H9 (cell line): Measurements from ENCODE around the gene C11orf65. TPM values are rescaled to one million over a fixed set of nuclear protein-coding genes. Genes with fewer than 3 reads are reported as not detected.

Source experiments
- DNase-seq: peaks from one replicate; pipeline ENCODE4 v3.0.0-alpha.2; 2017
- H2AFZ ChIP-seq: one replicate; pipeline ENCODE4 v1.6.1; 2013; ENCODE audit warnings: mild to moderate bottlenecking, low read length, control low read depth, moderate library complexity
- H2AK5ac ChIP-seq: 2 replicates; pipeline ENCODE4 v1.6.1; 2013; ENCODE audit warnings: low read length, control low read depth, mixed read lengths; ENCODE audit not compliant: insufficient read length
- H2BK120ac ChIP-seq: one replicate; pipeline ENCODE4 v1.6.1; 2013; ENCODE audit warnings: low read depth, mild to moderate bottlenecking, low read length, control low read depth, inconsistent platforms; ENCODE audit not compliant: poor library complexity, severe bottlenecking
- H2BK12ac ChIP-seq: 2 replicates; pipeline ENCODE4 v1.6.1; 2013; ENCODE audit warnings: low read length, control low read depth, mixed read lengths, low read depth; ENCODE audit not compliant: insufficient read length
- H2BK15ac ChIP-seq: 2 replicates; pipeline ENCODE4 v1.6.1; 2013; ENCODE audit warnings: low read depth, low read length, control low read depth
- H2BK20ac ChIP-seq: one replicate; pipeline ENCODE4 v1.6.1; 2013; ENCODE audit warnings: low read depth, mild to moderate bottlenecking, low read length, control low read depth, inconsistent platforms; ENCODE audit not compliant: poor library complexity, severe bottlenecking
- H2BK5ac ChIP-seq: 2 replicates; pipeline ENCODE4 v1.6.1; 2013; ENCODE audit warnings: low read length, control low read depth, mixed read lengths; ENCODE audit not compliant: insufficient read length
- H3K14ac ChIP-seq: 2 replicates; pipeline ENCODE4 v1.6.1; 2013; ENCODE audit warnings: low read length, control low read depth; ENCODE audit not compliant: insufficient read depth
- H3K18ac ChIP-seq: 2 replicates; pipeline ENCODE4 v1.6.1; 2013; ENCODE audit warnings: low read depth, mild to moderate bottlenecking, mixed read lengths, low read length, control low read depth; ENCODE audit not compliant: insufficient read length
- H3K23ac ChIP-seq: 2 replicates; pipeline ENCODE4 v1.6.1; 2013; ENCODE audit warnings: low read length, control low read depth, mixed read lengths, low read depth; ENCODE audit not compliant: insufficient read length
- H3K23me2 ChIP-seq: 2 replicates; pipeline ENCODE4 v1.6.1; 2013; ENCODE audit warnings: low read depth, mild to moderate bottlenecking, mixed read lengths, low read length, control low read depth; ENCODE audit not compliant: insufficient read length, poor library complexity, severe bottlenecking
- H3K27ac ChIP-seq: 2 replicates; pipeline ENCODE4 v1.5.1; 2013; ENCODE audit warnings: low read length, control low read depth, mixed read lengths, low read depth; ENCODE audit not compliant: insufficient read length
- H3K27me3 ChIP-seq: 2 replicates; pipeline ENCODE4 v1.6.1; 2013; ENCODE audit warnings: low read length, control low read depth, inconsistent platforms; ENCODE audit not compliant: insufficient read depth
- H3K4ac ChIP-seq: 2 replicates; pipeline ENCODE4 v1.6.1; 2013; ENCODE audit warnings: low read depth, mild to moderate bottlenecking, control low read depth, inconsistent platforms, low read length, moderate library complexity
- H3K4me1 ChIP-seq: 2 replicates; pipeline ENCODE4 v1.6.1; 2013; ENCODE audit warnings: low read length, control low read depth, inconsistent platforms; ENCODE audit not compliant: insufficient read depth
- H3K4me2 ChIP-seq: 2 replicates; pipeline ENCODE4 v1.6.1; 2013; ENCODE audit warnings: low read length, control low read depth, mixed read lengths; ENCODE audit not compliant: insufficient read length, insufficient read depth
- H3K56ac ChIP-seq: 2 replicates; pipeline ENCODE4 v1.6.1; 2013; ENCODE audit warnings: low read depth, mild to moderate bottlenecking, mixed read lengths, low read length, control low read depth; ENCODE audit not compliant: insufficient read length
- H3K79me1 ChIP-seq: 2 replicates; pipeline ENCODE4 v1.6.1; 2013; ENCODE audit warnings: low read depth, mild to moderate bottlenecking, moderate library complexity, low read length, control low read depth, inconsistent platforms; ENCODE audit not compliant: insufficient read depth, poor library complexity, severe bottlenecking
- H3K79me2 ChIP-seq: 2 replicates; pipeline ENCODE4 v1.6.1; 2013; ENCODE audit warnings: low read length, control low read depth, inconsistent platforms; ENCODE audit not compliant: insufficient read depth
- H3K9ac ChIP-seq: 2 replicates; pipeline ENCODE4 v1.6.1; 2013; ENCODE audit warnings: low read length, control low read depth, mixed read lengths; ENCODE audit not compliant: insufficient read length; ENCODE audit errors: extremely low read depth
- H3K9me3 ChIP-seq: one replicate; pipeline ENCODE4 v1.6.1; 2013; ENCODE audit warnings: low read depth, low read length, inconsistent platforms; ENCODE audit not compliant: control insufficient read depth
- H3T11ph ChIP-seq: one replicate; pipeline ENCODE4 v1.6.1; 2013; ENCODE audit warnings: mild to moderate bottlenecking, low read length, control low read depth, inconsistent platforms
- H4K20me1 ChIP-seq: one replicate; pipeline ENCODE4 v1.6.1; 2013; ENCODE audit not compliant: control insufficient read depth, insufficient read length, insufficient read depth
- H4K5ac ChIP-seq: 2 replicates; pipeline ENCODE4 v1.6.1; 2013; ENCODE audit warnings: low read depth, mild to moderate bottlenecking, mixed read lengths, low read length, control low read depth; ENCODE audit not compliant: insufficient read length
- H4K8ac ChIP-seq: replicated peaks from 2 replicates; pipeline ENCODE4 v1.6.1; 2013; ENCODE audit warnings: low read length, control low read depth, mixed read lengths, low read depth; ENCODE audit not compliant: insufficient read length
- H4K91ac ChIP-seq: 2 replicates; pipeline ENCODE4 v1.6.1; 2013; ENCODE audit warnings: low read depth, mild to moderate bottlenecking, moderate library complexity, mixed read lengths, low read length, control low read depth; ENCODE audit not compliant: insufficient read length
- H3K27ac Mint-ChIP-seq, 3 experiments: 2 replicates in 2 of 3; 3 replicates in 1 of 3; pipeline ENCODE4 v1.8.0; 2020 to 2021; ENCODE audit warnings: mixed read lengths in 3 of 3, mild to moderate bottlenecking in 1 of 3, moderate library complexity in 1 of 3
- H3K27me3 Mint-ChIP-seq: 2 replicates; pipeline ENCODE4 v1.8.0; 2021; ENCODE audit warnings: low read depth, mild to moderate bottlenecking, moderate library complexity, mixed read lengths
- H3K36me3 Mint-ChIP-seq, 3 experiments: 2 replicates in 2 of 3; 3 replicates in 1 of 3; pipeline ENCODE4 v1.8.0; 2020 to 2021; ENCODE audit warnings: low read depth in 3 of 3, mixed read lengths in 3 of 3; ENCODE audit not compliant: insufficient read depth in 1 of 3
- H3K4me1 Mint-ChIP-seq, 2 experiments: 2 replicates each; pipeline ENCODE4 v1.8.0; 2020; ENCODE audit warnings: mixed read lengths in 2 of 2
- H3K4me3 Mint-ChIP-seq, 2 experiments: 2 replicates in 1 of 2; 3 replicates in 1 of 2; pipeline ENCODE4 v1.8.0; 2020 to 2021; ENCODE audit warnings: mild to moderate bottlenecking in 2 of 2, mixed read lengths in 2 of 2, moderate library complexity in 1 of 2
- H3K9me3 Mint-ChIP-seq, 2 experiments: 2 replicates in 1 of 2; 3 replicates in 1 of 2; pipeline ENCODE4 v1.8.0; 2020; ENCODE audit warnings: mild to moderate bottlenecking in 2 of 2, mixed read lengths in 2 of 2, moderate library complexity in 1 of 2
- WGBS: extraction: QIAGEN DNeasy Blood & Tissue Kit; methylation state at CpG from one replicate; pipeline ENCODE4 v1.1.7; 2013; ENCODE audit warnings: missing lambda C conversion rate, low lambda C conversion rate, mixed read lengths; ENCODE audit not compliant: insufficient read length; ENCODE audit errors: extremely low coverage; 5-methylcytosine and 5-hydroxymethylcytosine counted together
- total RNA-seq: library from RNA; stranded (reverse); gene quantifications from 2 replicates; pipeline ENCODE4 v1.2.1, GENCODE V29; 2021
- TF ChIP-seq, protein P1 (sequence below): fragments of 200-600 bp; sonication (generic); conservative IDR thresholded peaks from 3 replicates; pipeline ENCODE4 v1.8.0; 2021; ENCODE audit warnings: antibody characterized with exemption, mild to moderate bottlenecking

Gene C11orf65
- total RNA-seq, 1 experiment from 2014 or later: 0.55 TPM

DNA sequence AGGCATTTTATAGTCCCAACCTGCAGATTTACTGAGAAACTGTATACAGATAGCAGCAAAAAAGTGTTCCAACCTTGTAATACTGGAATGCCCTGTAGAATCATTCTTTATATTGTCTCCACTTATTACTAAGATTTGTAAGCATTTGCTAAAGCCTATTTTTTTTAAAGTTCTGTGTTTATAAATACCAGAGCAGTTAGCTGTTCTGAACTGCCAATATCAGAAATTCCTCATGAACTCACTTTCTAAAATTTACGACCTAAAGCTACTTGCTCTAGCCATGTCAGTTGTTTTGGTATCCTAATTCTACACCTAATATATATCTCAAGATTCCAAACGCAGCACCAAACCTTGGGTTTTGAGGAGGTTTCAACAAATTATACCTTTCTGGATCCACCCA is 103.2 kb downstream of the C11orf65 start:
- Histone ChIP-seq H3K56ac (no peak overlapping the region), H3K23me2 (no peaks in the 10 kb centered on the region), H3K9ac (no peak overlapping the region), H2BK5ac (no peak overlapping the region), H3K4me2 (no peak overlapping the region), H3K23ac (no peak overlapping the region), H3T11ph (no peak overlapping the region), H3K14ac (no peak overlapping the region), H4K8ac (no peak overlapping the region), H3K79me1 (no peaks in the 10 kb centered on the region), H4K91ac (no peak overlapping the region), H2BK120ac (no peak overlapping the region), H2AFZ (no peak overlapping the region), H2BK20ac (no peak overlapping the region), H2BK15ac (no peak overlapping the region), H3K4ac (no peak overlapping the region), H4K20me1 (no peaks in the 10 kb centered on the region), H3K27me3 (no peaks in the 10 kb centered on the region), H3K27ac (no peak overlapping the region), H3K4me1 (no peaks in the 10 kb centered on the region), H3K9me3 (no peaks in the 10 kb centered on the region), H3K79me2 (no peaks in the 10 kb centered on the region), H4K5ac (no peak overlapping the region), H3K18ac (no peak overlapping the region), H2AK5ac (no peak overlapping the region), H2BK12ac (no peak overlapping the region)
- H3K4me1 Mint-ChIP-seq: no peaks in the 10 kb centered on the region
- peaks cover 8 to 34% (median 29%) of the 10 kb centered on the region in 3 experiments for H3K36me3 Mint-ChIP-seq
- TF ChIP-seq, protein P1, sequence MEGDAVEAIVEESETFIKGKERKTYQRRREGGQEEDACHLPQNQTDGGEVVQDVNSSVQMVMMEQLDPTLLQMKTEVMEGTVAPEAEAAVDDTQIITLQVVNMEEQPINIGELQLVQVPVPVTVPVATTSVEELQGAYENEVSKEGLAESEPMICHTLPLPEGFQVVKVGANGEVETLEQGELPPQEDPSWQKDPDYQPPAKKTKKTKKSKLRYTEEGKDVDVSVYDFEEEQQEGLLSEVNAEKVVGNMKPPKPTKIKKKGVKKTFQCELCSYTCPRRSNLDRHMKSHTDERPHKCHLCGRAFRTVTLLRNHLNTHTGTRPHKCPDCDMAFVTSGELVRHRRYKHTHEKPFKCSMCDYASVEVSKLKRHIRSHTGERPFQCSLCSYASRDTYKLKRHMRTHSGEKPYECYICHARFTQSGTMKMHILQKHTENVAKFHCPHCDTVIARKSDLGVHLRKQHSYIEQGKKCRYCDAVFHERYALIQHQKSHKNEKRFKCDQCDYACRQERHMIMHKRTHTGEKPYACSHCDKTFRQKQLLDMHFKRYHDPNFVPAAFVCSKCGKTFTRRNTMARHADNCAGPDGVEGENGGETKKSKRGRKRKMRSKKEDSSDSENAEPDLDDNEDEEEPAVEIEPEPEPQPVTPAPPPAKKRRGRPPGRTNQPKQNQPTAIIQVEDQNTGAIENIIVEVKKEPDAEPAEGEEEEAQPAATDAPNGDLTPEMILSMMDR: no peak
- no CpG with 5 or more reads among the region's 2 CpGs for WGBS
- H3K9me3 Mint-ChIP-seq: peaks cover 5 to 6% of the 10 kb centered on the region in 2 experiments; a peak in 4 of 5 replicates
- no peak overlapping the region for H3K27ac Mint-ChIP-seq
- no peak for DNase-seq
- H3K27me3 Mint-ChIP-seq: no peaks in the 10 kb centered on the region
- no peak overlapping the region for H3K4me3 Mint-ChIP-seq
